Right lobe of liver (tissue), 6 donors: ENCODE data around the gene GLCE. TPM values are rescaled to one million over a fixed set of nuclear protein-coding genes. Genes with fewer than 3 reads are reported as not detected.
"Not testable (repeated sequence)": the region's sequence is repeated elsewhere in the genome, so short reads cannot be mapped to it uniquely, and the experiment has no call there.

Experiments
- ATAC-seq, 4 donors: fragments of 200-7000 bp; cut with Tn5 transposase; one replicate each; pipeline ENCODE4 v1.9.1; 2020; ENCODE audit warnings: mild to moderate bottlenecking in 4 of 4, moderate library complexity in 4 of 4
- DNase-seq, 3 donors: peaks; one replicate each; pipeline ENCODE4 v3.0.0-alpha.2; 2020
- H3K27ac ChIP-seq, 3 donors: fragments of 200-600 bp; one replicate each; pipeline ENCODE4 v1.8.0; 2022
- H3K27me3 ChIP-seq, 2 donors: fragments of 200-600 bp; one replicate each; pipeline ENCODE4 v1.8.0; 2022
- H3K36me3 ChIP-seq, 4 donors: fragments of 200-600 bp; sonication (generic) in 1 of 4; one replicate each; pipeline versions ENCODE4 v1.5.1 to v1.8.0; 2017 to 2022; ENCODE audit warnings: control low read depth in 1 of 4
- H3K4me1 ChIP-seq, 4 donors: fragments of 200-600 bp; sonication (generic) in 1 of 4; one replicate each; pipeline versions ENCODE4 v1.5.1 to v1.8.0; 2017 to 2022; ENCODE audit warnings: control low read depth in 1 of 4
- H3K4me3 ChIP-seq, 3 donors: fragments of 200-600 bp; one replicate each; pipeline ENCODE4 v1.8.0; 2022
- H3K9me3 ChIP-seq, 4 donors: fragments of 200-600 bp; sonication (generic) in 1 of 4; one replicate each; pipeline versions ENCODE4 v1.5.1 to v1.8.0; 2017 to 2022; ENCODE audit warnings: control low read depth in 1 of 4
- POLR2A ChIP-seq: fragments of 450-650 bp; IDR thresholded peaks from one replicate; pipeline ENCODE4 v1.6.1; 2017; ENCODE audit warnings: antibody characterized with exemption, mild to moderate bottlenecking
- WGBS: methylation state at CpG from one replicate; pipeline ENCODE4 v1.1.6; 2018; ENCODE audit warnings: low coverage, low lambda C conversion rate; ENCODE audit not compliant: insufficient coverage; ENCODE audit errors: missing lambda C conversion rate; 5-methylcytosine and 5-hydroxymethylcytosine counted together
- intact Hi-C, 2 donors: fragments of 100-400 bp; cut with DNase I; formaldehyde crosslinking; loops; one replicate each; pipeline versions ENCODE4 v1.11.2 to v1.14.1; 2022
- total RNA-seq, 6 experiments: library from RNA; depleted of rRNA in 2 of 6; stranded (reverse); fragments of >200 nt in 2 of 6; fragmentation: NEBNext Ultra II Directional in 3 of 6; extraction: Animal tissue kit (Norgen Biotek cat#: 25700) in 3 of 6; gene quantifications; one replicate each; pipeline versions ENCODE4 v1.1.0 to v1.2.4, GENCODE V29; 2016 to 2023
- TF ChIP-seq, protein P1 (sequence below), 4 donors: fragments of 200-600 bp in 3 of 4; fragments of 450-650 bp in 1 of 4; IDR thresholded peaks; one replicate each; pipeline versions ENCODE4 v1.5.1 to v1.8.0; 2016 to 2022; ENCODE audit warnings: antibody characterized with exemption in 4 of 4, mild to moderate bottlenecking in 2 of 4
- donor health status: DM: no; HTN: yes; CAD: no.
- donor health status: DM: no; HTN: no; CAD: no.
- donor health status: DM: no; HTN: no; CAD: no.
- donor health status: DM: no; HTN: yes; CAD: no.
- donor health status: DM: no; HTN: yes; CAD: no.

The GLCE gene
- total RNA-seq, 6 experiments from 2014 or later, result 8.1 to 23.5 (median 15.4) TPM

DNA sequence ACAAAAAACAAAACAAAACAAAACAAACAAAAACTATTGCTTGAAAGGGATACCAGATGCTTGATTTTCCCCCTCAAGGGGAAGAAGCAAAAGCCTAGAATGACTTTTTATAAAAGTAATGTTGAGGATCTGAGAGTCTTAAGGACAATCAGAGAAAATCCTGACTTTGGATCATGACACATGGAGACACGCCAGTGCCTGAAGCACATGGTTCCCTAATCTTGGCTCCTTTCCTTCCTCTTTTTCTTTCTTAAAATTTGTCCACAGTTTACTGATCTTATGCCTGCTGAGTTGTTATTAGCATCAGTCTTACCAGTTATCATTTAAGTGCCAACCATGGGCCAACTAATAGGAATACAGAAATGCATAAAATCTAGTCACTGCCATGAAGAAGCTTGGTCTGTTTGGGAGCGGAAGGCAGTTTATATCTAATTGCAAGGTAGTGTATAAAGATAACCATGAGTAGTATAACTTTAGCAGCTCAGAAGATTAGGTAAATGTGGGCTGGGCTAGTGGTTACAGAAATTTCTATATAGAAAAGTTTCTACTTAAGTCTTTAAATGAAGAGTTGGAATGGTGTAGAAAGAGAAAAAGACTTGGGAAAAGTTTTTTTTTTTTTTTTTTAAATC lies 6.9 kb downstream of the GLCE start:
- 73% methylated on average over 2 of the region's 2 CpGs for WGBS
- intact Hi-C loops, result no loop called here
- Histone ChIP-seq H3K27me3 (no peaks in the 10 kb centered on the region), H3K36me3 (no peaks in the 10 kb centered on the region), H3K9me3 (no peaks in the 10 kb centered on the region), H3K4me3 (no peak overlapping the region), H3K4me1 (peaks cover 0 to 7% (median 0%) of the 10 kb centered on the region in 4 donors), H3K27ac (no peak overlapping the region)
- DNase-seq (no peak), ATAC-seq (peak in 2 of 4 donors; percentile 23 to 44)
- TF ChIP-seq, protein P1, sequence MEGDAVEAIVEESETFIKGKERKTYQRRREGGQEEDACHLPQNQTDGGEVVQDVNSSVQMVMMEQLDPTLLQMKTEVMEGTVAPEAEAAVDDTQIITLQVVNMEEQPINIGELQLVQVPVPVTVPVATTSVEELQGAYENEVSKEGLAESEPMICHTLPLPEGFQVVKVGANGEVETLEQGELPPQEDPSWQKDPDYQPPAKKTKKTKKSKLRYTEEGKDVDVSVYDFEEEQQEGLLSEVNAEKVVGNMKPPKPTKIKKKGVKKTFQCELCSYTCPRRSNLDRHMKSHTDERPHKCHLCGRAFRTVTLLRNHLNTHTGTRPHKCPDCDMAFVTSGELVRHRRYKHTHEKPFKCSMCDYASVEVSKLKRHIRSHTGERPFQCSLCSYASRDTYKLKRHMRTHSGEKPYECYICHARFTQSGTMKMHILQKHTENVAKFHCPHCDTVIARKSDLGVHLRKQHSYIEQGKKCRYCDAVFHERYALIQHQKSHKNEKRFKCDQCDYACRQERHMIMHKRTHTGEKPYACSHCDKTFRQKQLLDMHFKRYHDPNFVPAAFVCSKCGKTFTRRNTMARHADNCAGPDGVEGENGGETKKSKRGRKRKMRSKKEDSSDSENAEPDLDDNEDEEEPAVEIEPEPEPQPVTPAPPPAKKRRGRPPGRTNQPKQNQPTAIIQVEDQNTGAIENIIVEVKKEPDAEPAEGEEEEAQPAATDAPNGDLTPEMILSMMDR (IDR thresholded peaks at IDR 0.05), result no peak
- no peak for TF ChIP-seq POLR2A

DNA sequence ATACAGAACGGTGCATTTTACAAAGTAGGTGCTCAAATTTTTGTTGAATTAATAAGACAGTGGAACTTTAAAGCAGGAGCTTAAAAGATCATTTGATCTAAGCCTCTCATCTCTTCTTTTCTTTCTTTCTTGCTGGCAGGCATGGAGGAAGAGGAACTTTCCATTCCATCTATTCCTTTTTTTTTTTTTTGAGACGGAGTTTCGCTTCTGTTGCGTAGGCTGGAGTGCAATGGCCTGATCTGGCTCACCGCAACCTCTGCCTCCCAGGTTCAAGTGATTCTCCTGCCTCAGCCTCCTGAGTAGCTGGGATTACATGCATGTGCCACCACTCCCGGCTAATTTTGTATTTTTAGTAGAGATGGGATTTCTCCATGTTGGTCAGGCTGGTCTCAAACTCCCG lies 7.9 kb downstream of the GLCE start:
- H3K36me3 ChIP-seq, H3K4me3 ChIP-seq, H3K27ac ChIP-seq, DNase-seq, intact Hi-C loops, H3K9me3 ChIP-seq, H3K27me3 ChIP-seq, H3K4me1 ChIP-seq: not testable (repeated sequence)
- WGBS, result 79% methylated on average over 7 of the region's 7 CpGs
- ATAC-seq, result peak in 1 of 4 donors; percentile 30

DNA sequence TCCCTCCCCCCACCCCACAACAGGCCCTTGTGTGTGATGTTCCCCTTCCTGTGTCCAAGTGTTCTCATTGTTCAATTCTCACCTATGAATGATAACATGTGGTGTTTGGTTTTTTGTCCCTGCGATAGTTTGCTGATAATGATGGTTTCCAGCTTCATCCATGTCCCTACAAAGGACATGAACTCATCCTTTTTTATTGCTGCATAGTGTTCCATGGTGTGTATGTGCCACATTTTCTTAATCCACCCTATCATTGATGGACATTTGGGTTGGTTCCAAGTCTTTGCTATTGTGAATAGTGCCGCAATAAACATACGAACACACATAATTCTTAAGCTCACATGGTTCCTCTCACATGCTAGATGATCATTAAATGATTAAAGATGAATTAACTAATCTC lies 9.1 kb downstream of the GLCE start:
- H3K4me3 ChIP-seq, DNase-seq, H3K27ac ChIP-seq, H3K9me3 ChIP-seq, H3K4me1 ChIP-seq, H3K27me3 ChIP-seq, intact Hi-C loops, ATAC-seq, H3K36me3 ChIP-seq: not testable (repeated sequence)
- WGBS, result 100% methylated on average over 3 of the region's 3 CpGs

DNA sequence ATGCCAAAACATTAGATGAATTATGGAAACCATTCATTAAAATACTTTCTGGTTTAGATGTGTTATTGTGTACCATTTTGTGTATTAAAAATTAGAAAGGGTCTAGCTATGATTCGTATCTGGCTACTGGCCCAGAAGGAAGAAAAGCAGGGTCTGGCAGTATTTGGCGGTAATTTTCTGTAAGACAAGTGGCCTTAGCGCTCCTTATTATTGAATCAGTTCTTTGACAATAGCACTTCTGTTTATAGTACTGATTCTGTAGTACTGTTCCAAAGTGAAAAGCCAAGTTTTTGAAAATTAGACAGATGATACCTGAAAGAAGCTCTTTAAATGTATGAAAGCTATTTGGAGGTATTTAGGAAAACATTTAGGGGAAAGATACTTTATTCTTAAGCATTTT lies 10.2 kb downstream of the GLCE start:
- H3K27ac ChIP-seq, result no peak overlapping the region
- no peak for ATAC-seq
- no peaks in the 10 kb centered on the region for H3K9me3 ChIP-seq
- no peak for TF ChIP-seq POLR2A
- TF ChIP-seq, protein P1 (IDR thresholded peaks at IDR 0.05), result no peak
- H3K4me3 ChIP-seq, result no peak overlapping the region
- DNase-seq, result no peak
- intact Hi-C loops, result no loop called here
- no peaks in the 10 kb centered on the region for H3K27me3 ChIP-seq
- 85% methylated on average over 3 of the region's 3 CpGs for WGBS
- H3K4me1 ChIP-seq, result peaks cover 0 to 2% (median 0%) of the 10 kb centered on the region in 4 donors
- no peaks in the 10 kb centered on the region for H3K36me3 ChIP-seq

DNA sequence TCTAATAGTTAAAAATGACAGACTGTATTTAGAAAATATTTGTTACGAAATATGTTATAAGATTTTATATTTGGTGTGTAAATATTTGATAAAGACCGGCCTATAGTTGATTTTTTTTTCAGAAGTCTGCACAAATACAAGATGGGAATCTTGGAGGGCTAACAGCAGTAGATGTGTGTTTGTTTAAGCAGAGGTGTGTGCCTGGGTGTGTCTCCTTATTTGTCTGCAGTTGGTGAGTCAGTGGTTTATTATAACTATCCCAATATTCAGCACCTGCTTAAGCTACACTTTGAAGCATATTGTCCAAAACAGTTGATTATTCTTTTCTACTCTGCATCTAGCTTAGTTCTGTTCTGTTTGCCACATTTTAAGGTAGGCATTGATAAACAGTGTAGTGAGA lies 12.4 kb downstream of the GLCE start:
- Histone ChIP-seq H3K4me1 (no peaks in the 10 kb centered on the region), H3K27ac (no peak overlapping the region), H3K9me3 (no peaks in the 10 kb centered on the region), H3K4me3 (no peak overlapping the region), H3K27me3 (no peaks in the 10 kb centered on the region), H3K36me3 (no peaks in the 10 kb centered on the region)
- ATAC-seq, result no peak
- WGBS, result 63% methylated on average over 2 of the region's 2 CpGs
- no peak for DNase-seq
- TF ChIP-seq POLR2A, result no peak
- TF ChIP-seq, protein P1 (IDR thresholded peaks at IDR 0.05), result no peak
- intact Hi-C loops, result no loop called here

DNA sequence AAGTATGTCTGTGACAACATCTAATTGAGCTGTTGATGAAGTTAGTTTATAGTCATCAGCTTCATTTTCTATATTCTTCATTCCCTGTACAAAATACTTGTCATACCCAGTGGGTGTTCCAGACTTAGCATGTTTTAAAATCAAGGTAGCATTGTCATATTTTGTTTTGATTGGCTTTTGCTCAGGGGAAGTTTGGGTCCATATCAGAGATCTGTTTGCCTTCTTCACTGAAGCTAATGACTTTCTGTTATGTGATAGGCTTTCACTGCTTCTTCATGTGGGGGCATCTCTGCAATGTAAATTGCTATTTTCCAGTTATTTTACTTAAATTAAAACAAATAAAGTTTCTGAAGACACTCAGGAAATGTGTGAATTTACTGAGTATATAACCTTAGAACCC lies 15.1 kb downstream of the GLCE start:
- DNase-seq (no peak), ATAC-seq (no peak)
- intact Hi-C loops, result no loop called here
- Histone ChIP-seq H3K36me3 (no peaks in the 10 kb centered on the region), H3K4me1 (no peaks in the 10 kb centered on the region), H3K27ac (no peak overlapping the region), H3K4me3 (no peak overlapping the region), H3K9me3 (no peaks in the 10 kb centered on the region), H3K27me3 (no peaks in the 10 kb centered on the region)
- TF ChIP-seq POLR2A, result no peak
- TF ChIP-seq, protein P1 (IDR thresholded peaks at IDR 0.05), result no peak
